Embryonic facial prominence (tissue), 1 donor: ENCODE data around the gene ATN1.
"Not testable (repeated sequence)": the region's sequence is repeated elsewhere in the genome, so short reads cannot be mapped to it uniquely, and the experiment has no call there.

Experiments used
- DNase-seq: peaks from one replicate; pipeline ENCODE4 v3.0.0-alpha.2; 2016; ENCODE audit errors: extremely low spot score

Gene ATN1

DNA sequence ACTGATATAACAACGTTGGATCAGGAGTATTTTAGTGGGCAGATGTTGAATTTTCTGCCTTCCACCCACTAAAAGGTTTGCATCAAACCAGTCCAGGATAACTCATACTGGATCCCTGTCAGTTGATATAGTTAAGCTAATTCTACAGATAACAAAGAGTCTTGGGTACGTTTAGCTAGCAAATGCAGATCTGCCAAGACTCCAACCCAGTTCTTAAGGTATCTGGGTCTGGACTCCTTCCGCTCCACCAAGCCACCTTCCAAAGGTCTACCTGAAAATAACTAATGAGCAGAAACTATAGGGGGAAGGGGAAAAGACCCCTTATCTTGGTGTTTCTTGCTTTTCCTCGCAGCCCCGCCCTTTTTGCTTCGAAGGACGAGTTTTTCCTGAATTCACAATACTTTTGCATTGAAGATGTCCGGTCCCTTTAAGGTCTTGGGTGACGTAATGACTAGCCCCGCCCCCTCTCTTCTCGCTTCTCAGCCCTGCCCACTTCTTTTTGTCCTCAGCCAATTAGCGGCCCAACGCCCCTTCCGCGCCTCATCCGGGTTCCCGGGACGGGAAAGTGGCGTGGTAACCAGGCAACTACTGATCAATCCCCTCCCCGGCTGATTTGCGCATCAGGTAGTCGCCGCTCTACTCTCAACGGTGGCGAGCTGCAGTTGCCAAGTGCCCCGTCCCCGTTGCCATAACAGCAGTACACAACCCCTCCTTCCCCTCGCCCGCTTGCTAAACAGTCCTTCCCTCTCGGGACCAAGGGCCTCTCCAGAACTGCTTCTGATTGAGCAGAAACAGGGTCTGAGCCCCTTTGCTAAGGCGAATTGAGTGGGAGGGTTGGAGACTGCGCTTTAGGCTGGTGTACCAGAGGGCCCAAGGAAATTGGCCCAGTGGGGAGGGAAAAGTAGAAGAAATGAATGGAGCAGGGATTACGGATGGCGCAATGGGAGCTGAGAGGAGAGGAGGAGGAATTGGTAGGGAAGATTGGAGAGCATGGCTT, 23.2 kb upstream of the ATN1 start, which contains the start of gene LRRC23:
TSS of gene LRRC23 (plus strand) at position 543 of the 997 bp plus-strand sequence. CDS start 812 bp downstream, outside the sequence.
- DNase-seq = peak; percentile 97

GRCh38 chr12:6905414-6906040, 22.2 kb upstream of the ATN1 start:
- no peak for DNase-seq

GRCh38 chr12:6908141-6908540, 19.6 kb upstream of the ATN1 start:
- not testable (repeated sequence) for DNase-seq

DNA sequence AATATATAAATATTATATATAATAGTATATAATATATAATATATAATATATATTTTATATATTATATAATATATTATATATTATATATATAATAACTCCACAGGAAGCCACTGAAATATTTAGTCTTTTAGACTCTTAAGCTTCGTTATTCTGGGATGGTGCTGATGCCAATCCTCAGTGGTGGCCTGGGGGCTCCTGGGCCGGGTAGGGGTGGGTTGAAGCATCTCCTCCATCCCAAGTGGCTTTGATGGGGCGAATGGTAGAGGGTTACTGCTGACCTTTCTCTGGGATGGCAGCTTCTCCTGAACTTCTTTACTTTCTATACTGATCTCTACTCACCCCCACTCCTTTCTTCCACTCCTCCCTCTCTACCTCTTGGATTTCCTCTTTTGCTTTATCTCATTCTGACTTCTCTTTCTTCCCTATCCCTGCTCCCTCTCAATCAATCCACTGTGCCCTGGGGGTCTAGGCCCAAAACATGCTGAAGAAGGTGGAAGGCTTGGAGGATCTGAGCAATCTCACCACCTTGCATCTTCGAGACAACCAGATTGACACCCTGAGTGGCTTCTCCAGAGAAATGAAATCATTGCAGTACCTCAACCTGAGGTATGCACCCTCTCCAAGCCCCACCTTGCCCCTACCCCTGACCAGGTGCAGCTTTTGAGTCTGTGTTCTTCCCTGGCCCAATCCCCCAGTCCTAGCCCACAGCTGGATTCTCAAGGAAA, 18.2 kb upstream of the ATN1 start:
- no peak for DNase-seq

GRCh38 chr12:6912164-6912935, 15.4 kb upstream of the ATN1 start:
- DNase-seq = no peak

DNA sequence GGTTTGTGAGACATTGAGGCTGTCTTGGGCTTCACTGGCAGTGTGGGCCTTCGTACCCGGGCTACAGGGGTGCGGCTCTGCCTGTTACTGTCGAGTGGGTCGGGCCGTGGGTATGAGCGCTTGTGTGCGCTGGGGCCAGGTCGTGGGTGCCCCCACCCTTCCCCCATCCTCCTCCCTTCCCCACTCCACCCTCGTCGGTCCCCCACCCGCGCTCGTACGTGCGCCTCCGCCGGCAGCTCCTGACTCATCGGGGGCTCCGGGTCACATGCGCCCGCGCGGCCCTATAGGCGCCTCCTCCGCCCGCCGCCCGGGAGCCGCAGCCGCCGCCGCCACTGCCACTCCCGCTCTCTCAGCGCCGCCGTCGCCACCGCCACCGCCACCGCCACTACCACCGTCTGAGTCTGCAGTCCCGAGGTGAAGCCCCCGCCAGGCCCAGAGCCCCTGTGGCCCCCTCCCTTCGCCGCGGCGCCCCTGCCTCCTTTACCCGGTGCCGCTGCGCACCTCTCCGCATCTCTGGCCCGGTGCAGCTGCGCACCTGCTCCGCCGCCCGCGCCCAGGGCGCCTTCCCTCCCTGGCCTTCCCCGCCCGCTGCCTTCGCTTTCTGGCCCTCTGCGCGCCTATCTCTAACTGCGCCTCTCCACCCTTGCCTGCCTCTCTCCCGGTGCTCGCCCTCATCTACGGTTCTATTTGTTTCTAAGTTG, 13.4 kb upstream of the ATN1 start, which contains the start of gene ENO2:
TSS of gene ENO2 (plus strand) at position 335 of the 701 bp plus-strand sequence. CDS start 1,253 bp downstream, outside the sequence.
- no peak for DNase-seq

DNA sequence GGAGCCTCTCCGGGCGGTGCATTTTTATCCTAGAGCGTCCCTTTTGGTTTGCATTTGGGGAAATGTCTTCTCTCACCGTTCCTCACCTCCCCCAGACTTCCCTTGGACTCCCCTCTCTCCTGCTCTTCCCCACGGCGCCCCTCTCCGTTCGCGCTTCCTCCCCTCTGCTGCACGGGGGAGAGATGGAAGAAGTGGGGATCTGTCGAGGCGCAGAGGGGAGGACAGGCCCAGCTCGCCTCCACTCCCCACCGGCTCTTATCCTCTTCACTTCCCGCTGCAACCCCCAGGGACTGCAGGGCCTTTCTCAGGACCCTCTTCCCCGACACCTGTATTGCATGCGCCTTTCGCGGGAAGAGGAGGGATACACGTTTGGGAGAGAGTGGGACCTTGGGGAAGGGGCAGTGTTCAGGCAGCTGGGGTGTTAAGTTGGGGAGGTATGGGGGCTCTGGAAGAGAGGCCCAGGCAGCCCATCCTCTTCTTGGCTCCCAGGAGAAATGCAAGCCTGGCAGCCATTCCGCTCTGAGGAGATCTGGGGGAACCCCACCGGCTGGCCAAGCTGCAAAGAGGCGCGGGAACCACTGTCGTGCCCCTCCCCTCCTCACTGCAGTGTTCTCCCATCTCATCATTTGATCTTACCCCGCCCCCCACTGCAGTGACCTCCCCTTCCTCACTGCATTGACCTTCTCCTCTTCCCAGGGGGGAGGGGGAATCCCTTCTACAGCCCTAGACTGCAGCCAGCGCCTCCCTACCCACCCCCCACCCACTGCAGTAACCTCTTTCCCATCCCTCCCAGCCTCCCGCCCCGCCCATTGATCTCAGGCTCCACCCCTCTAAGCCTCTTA, 12.6 kb upstream of the ATN1 start:
- no peak for DNase-seq

- no peak for DNase-seq
Observed at GRCh38 chr12:6915789-6916285, 11.9 kb upstream of the ATN1 start.

- DNase-seq = no peak
Observed at GRCh38 chr12:6916426-6917200, 11.1 kb upstream of the ATN1 start.

DNA sequence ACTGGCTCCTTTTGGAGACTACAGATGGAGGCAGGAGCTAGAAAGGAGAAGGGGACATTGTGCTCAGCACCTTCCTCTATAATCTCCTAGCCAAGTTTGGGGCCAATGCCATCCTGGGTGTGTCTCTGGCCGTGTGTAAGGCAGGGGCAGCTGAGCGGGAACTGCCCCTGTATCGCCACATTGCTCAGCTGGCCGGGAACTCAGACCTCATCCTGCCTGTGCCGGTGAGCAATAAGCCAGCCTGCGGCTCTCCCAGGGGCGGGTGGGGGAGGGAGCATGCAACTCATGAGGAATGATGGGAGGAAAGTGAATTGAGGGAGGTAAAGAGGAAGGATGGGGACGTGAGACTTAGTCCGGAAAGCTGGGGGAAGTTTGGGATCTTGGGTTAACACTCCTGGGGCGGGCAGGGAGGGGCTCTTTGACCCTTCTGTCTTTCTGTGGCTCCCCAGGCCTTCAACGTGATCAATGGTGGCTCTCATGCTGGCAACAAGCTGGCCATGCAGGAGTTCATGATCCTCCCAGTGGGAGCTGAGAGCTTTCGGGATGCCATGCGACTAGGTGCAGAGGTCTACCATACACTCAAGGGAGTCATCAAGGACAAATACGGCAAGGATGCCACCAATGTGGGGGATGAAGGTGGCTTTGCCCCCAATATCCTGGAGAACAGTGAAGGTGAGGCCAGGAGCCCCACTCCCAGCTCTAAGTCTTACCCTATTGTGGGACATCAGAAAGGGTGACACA, 10.1 kb upstream of the ATN1 start:
- DNase-seq = no peak

DNA sequence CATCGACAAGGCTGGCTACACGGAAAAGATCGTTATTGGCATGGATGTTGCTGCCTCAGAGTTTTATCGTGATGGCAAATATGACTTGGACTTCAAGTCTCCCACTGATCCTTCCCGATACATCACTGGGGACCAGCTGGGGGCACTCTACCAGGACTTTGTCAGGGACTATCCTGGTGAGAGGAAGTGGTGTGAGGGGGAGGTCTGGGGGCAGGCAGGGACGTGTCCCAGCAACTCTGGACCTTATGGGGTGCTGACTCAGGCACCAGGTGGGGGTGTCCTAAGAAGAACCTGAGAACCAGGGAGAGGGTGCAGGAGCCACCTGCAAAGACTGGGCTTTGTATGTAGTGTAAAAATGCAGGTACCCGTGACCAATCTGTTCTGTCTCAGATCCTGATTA, 8.2 kb upstream of the ATN1 start:
- DNase-seq = no peak

- no peak for DNase-seq
Observed at GRCh38 chr12:6921539-6921938, 6.2 kb upstream of the ATN1 start.

DNA sequence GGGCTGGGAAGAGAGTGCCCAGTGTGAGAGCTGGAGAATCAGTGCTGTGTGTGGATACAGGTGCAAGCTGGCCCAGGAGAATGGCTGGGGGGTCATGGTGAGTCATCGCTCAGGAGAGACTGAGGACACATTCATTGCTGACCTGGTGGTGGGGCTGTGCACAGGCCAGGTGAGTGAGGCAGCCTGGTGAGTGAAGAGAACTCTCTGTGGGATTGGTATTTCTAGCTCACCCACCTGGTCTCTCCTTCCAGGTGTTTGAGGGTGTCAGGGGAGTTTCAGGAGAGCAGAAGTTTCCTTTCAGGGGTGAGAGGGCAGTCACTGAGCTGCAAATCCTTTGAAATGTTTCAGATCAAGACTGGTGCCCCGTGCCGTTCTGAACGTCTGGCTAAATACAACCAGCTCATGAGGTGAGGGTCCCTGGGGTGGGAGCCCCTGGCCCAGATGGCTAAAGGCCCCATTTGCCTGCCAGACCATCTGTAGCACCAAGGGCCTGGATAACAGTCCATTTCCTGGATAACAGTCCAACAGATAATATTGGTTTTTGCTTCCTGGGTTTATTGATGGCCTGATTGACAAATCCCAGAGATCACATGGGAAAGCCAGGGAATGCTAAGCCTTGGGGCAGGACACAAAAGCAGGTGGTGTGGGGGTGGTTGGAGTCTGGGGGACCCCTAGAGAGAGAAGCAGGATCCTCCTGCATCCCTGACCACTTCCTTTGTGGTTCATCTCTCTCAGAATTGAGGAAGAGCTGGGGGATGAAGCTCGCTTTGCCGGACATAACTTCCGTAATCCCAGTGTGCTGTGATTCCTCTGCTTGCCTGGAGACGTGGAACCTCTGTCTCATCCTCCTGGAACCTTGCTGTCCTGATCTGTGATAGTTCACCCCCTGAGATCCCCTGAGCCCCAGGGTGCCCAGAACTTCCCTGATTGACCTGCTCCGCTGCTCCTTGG, 5.5 kb upstream of the ATN1 start:
- no peak for DNase-seq

DNA sequence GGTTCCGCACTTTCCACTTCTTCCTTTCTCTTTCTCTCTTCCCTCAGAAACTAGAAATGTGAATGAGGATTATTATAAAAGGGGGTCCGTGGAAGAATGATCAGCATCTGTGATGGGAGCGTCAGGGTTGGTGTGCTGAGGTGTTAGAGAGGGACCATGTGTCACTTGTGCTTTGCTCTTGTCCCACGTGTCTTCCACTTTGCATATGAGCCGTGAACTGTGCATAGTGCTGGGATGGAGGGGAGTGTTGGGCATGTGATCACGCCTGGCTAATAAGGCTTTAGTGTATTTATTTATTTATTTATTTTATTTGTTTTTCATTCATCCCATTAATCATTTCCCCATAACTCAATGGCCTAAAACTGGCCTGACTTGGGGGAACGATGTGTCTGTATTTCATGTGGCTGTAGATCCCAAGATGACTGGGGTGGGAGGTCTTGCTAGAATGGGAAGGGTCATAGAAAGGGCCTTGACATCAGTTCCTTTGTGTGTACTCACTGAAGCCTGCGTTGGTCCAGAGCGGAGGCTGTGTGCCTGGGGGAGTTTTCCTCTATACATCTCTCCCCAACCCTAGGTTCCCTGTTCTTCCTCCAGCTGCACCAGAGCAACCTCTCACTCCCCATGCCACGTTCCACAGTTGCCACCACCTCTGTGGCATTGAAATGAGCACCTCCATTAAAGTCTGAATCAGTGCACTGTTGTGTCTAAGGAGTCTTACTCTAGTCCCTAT, 4.6 kb upstream of the ATN1 start:
- DNase-seq = no peak

DNA sequence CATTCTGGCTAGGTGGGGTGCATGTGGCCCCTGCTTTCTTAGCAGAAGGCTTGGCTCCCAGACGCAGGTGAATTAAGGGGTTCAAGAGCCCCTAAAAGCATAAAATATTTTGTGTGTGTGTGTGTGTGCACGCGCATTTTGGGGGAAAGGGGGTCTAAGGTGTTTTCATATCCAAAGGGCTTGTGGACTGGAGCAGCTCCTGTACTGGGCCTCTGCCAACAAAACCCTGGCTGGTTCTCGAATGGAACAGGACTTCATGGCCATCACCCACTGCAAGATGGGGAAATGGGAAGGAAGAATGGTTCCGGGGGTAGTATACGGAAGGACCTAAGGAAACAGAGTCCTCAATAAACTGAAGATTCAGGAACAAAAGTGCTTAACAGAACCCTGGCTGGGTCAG, 3.9 kb upstream of the ATN1 start:
- no peak for DNase-seq

- DNase-seq = no peak
Observed at GRCh38 chr12:6925239-6925539, 2.6 kb upstream of the ATN1 start.
